Thoracic aorta (tissue), 2 donors: ENCODE measurements around the gene FAXC. TPM values are rescaled to one million over a fixed set of nuclear protein-coding genes. Genes with fewer than 3 reads are reported as not detected.

Source experiments
- ATAC-seq: fragments of 150-250 bp; one replicate; pipeline ENCODE4 v1.8.0; 2017; ENCODE audit warnings: low read depth; ENCODE audit not compliant: insufficient number of reproducible peaks, low FRiP score
- DNase-seq: peaks from one replicate; pipeline ENCODE4 v3.0.0-alpha.2; 2020; ENCODE audit warnings: low spot score
- H3K27ac ChIP-seq, 2 donors: fragments of 200-600 bp; sonication (generic); 1 replicate in 1 of 2; 2 replicates in 1 of 2; pipeline ENCODE4 v1.5.1; 2016; ENCODE audit warnings: mild to moderate bottlenecking in 2 of 2, moderate library complexity in 2 of 2
- H3K27me3 ChIP-seq: fragments of 200-600 bp; sonication (generic); replicated peaks from 2 replicates; pipeline ENCODE4 v1.6.0; 2016; ENCODE audit warnings: mild to moderate bottlenecking; ENCODE audit not compliant: insufficient read depth
- H3K36me3 ChIP-seq: fragments of 200-600 bp; sonication (generic); one replicate; pipeline ENCODE4 v1.5.1; 2016
- H3K4me1 ChIP-seq, 2 donors: fragments of 200-600 bp; sonication (generic); 1 replicate in 1 of 2; 2 replicates in 1 of 2; pipeline versions ENCODE4 v1.5.1 to v1.6.0; 2016; ENCODE audit warnings: low read depth in 2 of 2, mild to moderate bottlenecking in 1 of 2; ENCODE audit not compliant: control insufficient read depth in 1 of 2
- H3K4me3 ChIP-seq: fragments of 200-600 bp; sonication (generic); 2 replicates; pipeline ENCODE4 v1.5.1; 2016; ENCODE audit warnings: mild to moderate bottlenecking
- H3K9me3 ChIP-seq: fragments of 200-600 bp; sonication (generic); 2 replicates; pipeline ENCODE4 v1.5.1; 2016
- CTCF ChIP-seq: fragments of 200-600 bp; sonication (generic); IDR thresholded peaks from one replicate; pipeline ENCODE4 v1.5.1; 2019; ENCODE audit warnings: antibody characterized with exemption
- total RNA-seq, 2 donors: library from RNA; depleted of rRNA; stranded (reverse); fragments of >200 nt; gene quantifications; one replicate each; pipeline versions ENCODE4 v1.1.0 to v1.2.3, GENCODE V29; 2016

The FAXC gene
- total RNA-seq, 2 donors from 2014 or later, result 0.81 to 0.99 TPM

- ATAC-seq (no peak), DNase-seq (no peak)
- no peak for TF ChIP-seq CTCF
- H3K36me3 ChIP-seq, result no peaks in the 10 kb centered on the region
- no peaks in the 10 kb centered on the region for H3K9me3 ChIP-seq
- no peak overlapping the region for H3K4me3 ChIP-seq
- H3K4me1 ChIP-seq, result no peaks in the 10 kb centered on the region
- no peak overlapping the region for H3K27ac ChIP-seq
- no peaks in the 10 kb centered on the region for H3K27me3 ChIP-seq
Observed at GRCh38 chr6:99250476-99250875, 99.0 kb downstream of the FAXC start.

- no peak overlapping the region for H3K27ac ChIP-seq
- no peaks in the 10 kb centered on the region for H3K9me3 ChIP-seq
- H3K4me1 ChIP-seq, result no peaks in the 10 kb centered on the region
- no peak overlapping the region for H3K4me3 ChIP-seq
- TF ChIP-seq CTCF, result no peak
- DNase-seq (no peak), ATAC-seq (no peak)
- no peaks in the 10 kb centered on the region for H3K27me3 ChIP-seq
- H3K36me3 ChIP-seq, result no peaks in the 10 kb centered on the region
Observed at GRCh38 chr6:99246602-99247001, 102.9 kb downstream of the FAXC start.

- ATAC-seq (no peak), DNase-seq (no peak)
- Histone ChIP-seq H3K36me3 (no peaks in the 10 kb centered on the region), H3K4me1 (no peaks in the 10 kb centered on the region), H3K9me3 (no peaks in the 10 kb centered on the region), H3K27me3 (no peaks in the 10 kb centered on the region), H3K4me3 (no peak overlapping the region), H3K27ac (no peak overlapping the region)
- no peak for TF ChIP-seq CTCF
Observed at GRCh38 chr6:99241905-99242534, 107.5 kb downstream of the FAXC start.

GRCh38 chr6:99236010-99236409 is 113.5 kb downstream of the FAXC start:
- no peaks in the 10 kb centered on the region for H3K27me3 ChIP-seq
- H3K9me3 ChIP-seq, result no peaks in the 10 kb centered on the region
- no peak for TF ChIP-seq CTCF
- H3K36me3 ChIP-seq, result no peaks in the 10 kb centered on the region
- no peak overlapping the region for H3K4me3 ChIP-seq
- no peaks in the 10 kb centered on the region for H3K4me1 ChIP-seq
- no peak overlapping the region for H3K27ac ChIP-seq
- no peak for ATAC-seq
- DNase-seq, result no peak

- H3K9me3 ChIP-seq, result no peaks in the 10 kb centered on the region
- H3K4me3 ChIP-seq, result no peak overlapping the region
- no peak for TF ChIP-seq CTCF
- no peaks in the 10 kb centered on the region for H3K4me1 ChIP-seq
- no peaks in the 10 kb centered on the region for H3K36me3 ChIP-seq
- DNase-seq (no peak), ATAC-seq (no peak)
- no peaks in the 10 kb centered on the region for H3K27me3 ChIP-seq
- H3K27ac ChIP-seq, result no peak overlapping the region
Observed at GRCh38 chr6:99233219-99233618, 116.3 kb downstream of the FAXC start.
